Inflammatory macrophage treated with lipopolysaccharide for 4 hours (primary cell): ENCODE measurements around the gene CIC.
A peak's percentile ranks its signal among the peaks of the same experiment; 100 is the strongest.

Experiments used
- DNase-seq: peaks from one replicate; pipeline ENCODE4 v3.0.0-alpha.2; 2020

Gene CIC

DNA sequence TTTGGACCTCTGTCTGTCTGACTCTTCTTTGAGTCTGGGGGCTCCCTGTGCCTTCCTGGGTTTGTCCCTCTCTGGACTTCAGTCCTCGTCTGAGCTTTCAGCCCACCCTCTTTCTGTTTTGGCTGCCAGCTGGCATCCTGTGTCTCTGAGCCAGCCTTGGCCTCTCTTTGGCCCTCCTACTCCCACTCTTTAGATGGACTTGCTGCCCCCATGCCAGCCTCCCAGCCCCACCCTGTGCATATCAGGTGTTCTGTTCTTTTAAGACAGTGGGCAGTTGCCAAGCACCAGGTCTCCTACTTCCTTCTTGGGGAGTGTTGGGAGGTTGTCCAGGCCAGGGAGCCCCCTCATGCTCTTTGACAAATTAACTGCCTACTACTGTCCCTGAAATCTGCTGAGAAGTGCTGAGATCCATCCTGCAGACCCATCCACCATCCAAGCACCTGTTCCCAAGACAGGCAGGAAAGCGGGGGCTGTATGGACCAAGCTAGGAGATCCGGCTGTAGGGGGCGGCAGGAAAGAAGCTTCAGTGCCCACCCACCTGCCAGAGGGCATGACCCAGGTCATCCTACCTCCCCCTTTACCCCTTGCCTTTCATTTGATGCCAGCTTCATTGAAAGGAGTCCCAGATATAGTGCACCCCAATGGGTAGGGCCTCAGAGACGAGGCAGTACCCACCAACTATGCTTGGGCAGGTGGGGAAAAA, 9.6 kb downstream of the CIC start:
- DNase-seq = no peak

DNA sequence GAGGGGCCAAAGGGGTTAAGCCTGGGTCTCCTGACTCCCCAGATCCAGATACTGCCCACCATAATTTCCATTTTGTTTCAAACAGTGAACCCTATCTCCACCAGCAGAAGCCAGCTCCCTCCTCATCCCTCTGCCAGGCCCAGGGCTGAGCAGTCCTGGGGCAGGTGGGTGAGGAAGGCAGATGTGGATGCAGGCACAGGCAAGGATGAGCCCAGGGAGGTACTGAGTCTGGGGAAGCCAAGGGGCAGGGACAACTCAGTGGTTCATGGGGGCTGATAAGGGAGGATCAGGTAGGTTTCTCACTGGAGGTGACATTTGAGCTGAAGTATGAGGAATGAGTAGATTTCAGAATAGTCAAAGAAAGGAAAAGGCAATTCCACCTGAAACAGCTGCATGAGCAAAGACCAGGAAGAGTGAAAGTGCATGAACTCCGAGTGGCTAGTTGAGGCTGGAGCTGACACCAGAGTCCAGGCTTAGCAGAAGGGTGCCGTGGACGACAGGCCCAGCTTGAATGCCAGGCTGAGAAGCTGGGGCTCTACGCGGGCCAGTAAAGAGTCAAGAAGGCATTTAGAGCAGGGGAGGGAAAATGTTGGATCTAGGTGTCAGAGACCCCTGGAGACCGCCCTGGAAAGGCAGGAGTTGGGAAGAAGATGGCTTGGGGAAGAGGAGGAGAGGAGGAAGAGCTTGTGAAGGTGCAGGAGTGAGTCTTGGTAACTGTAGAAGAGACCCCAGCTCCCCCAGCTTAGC, 10.3 kb downstream of the CIC start:
- no peak for DNase-seq

DNA sequence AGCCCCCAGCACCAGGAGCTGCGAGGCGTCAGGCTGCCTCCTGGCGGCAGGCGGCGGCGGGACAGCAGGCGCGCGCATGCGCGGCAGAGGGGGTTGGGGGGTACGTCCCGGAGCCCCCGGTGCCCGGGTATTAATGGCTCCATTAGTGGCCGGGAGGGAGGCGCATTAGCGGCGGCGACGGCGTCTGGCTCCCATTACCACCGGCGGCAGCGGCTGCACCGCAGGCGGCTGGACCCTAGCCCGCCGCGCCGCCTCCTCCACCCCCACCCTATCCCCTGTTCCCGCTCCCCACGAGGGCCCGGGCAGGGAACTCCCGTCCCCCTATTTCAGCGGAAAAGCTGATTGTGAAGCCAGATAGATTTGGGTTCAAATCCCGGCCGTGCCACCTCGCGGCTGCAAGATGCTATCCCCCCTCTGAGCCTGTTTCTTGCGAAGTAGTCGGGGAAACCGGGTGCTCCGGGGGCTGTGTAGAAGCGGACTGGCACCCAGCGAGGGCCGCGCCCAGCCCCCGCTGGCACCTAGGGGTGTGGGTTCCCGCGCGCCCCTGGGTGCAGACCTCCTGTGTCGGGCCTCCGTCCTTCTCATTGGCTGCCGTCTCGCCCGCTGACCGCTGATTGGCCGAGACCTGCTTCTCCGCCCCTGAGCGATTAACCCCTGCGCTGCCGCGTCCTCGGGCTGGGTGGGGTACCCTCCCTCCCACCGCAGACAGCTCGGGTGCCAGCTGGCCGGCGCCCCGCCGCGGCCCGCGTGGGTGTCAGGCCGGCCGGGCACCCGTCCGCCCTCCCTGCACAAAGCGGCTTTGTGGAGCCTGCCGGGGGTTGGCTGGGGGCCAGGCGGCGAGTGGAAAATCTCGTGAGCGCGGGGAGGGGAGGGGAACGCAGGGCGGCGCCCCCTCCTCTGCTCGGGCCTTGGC, 11.1 kb downstream of the CIC start:
- DNase-seq = peak; percentile 72

DNA sequence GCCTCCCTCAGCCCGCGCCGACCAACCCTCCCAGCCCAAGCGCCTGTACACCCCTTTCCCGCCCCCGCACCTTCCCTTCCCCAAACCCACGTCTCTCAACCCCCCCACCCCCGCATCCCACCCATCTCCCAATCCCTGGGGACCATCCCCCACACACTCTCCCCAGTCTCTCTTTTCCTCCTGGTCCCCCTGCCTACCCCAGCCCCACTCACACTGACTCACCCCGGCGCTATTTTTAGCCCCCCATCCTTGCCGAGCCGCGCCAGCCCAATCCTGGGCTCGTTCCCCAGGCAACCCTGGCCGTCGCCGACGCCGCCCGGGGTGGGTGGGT, 11.7 kb downstream of the CIC start:
- no peak for DNase-seq

DNA sequence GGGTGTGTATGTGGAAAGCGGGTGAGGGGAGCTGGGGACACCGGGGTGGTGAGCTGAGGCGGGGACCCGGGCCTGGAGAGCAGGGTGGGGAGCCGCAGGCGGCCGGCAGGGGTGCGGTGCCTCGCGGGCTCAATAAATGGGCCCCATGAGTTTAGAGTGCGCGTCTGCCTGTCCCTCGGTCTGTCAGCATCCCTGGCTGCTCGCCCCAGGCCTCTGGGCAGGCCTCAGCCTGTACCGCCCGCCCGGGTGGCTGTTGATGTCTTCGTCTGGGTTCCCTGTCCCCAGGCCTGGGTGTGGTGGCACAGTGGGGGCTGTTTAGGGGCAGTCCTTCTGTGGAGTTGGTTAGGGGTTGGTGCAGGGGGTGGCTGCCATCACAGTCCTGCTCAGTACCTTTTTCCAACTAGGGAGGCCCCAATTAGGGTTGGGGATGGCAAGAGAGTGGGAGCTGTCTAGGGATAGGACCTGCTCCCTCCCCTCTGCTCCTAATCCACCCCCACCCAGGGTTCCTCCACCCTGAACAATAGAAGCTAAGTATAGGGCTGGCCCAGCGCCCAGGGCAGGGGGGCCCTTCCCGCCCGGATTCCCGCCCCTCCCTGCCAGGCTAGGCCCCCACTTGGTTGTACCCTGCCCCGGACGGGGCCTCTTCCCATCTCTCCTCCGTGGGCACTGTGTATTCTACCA, 12.2 kb downstream of the CIC start:
- DNase-seq = no peak

DNA sequence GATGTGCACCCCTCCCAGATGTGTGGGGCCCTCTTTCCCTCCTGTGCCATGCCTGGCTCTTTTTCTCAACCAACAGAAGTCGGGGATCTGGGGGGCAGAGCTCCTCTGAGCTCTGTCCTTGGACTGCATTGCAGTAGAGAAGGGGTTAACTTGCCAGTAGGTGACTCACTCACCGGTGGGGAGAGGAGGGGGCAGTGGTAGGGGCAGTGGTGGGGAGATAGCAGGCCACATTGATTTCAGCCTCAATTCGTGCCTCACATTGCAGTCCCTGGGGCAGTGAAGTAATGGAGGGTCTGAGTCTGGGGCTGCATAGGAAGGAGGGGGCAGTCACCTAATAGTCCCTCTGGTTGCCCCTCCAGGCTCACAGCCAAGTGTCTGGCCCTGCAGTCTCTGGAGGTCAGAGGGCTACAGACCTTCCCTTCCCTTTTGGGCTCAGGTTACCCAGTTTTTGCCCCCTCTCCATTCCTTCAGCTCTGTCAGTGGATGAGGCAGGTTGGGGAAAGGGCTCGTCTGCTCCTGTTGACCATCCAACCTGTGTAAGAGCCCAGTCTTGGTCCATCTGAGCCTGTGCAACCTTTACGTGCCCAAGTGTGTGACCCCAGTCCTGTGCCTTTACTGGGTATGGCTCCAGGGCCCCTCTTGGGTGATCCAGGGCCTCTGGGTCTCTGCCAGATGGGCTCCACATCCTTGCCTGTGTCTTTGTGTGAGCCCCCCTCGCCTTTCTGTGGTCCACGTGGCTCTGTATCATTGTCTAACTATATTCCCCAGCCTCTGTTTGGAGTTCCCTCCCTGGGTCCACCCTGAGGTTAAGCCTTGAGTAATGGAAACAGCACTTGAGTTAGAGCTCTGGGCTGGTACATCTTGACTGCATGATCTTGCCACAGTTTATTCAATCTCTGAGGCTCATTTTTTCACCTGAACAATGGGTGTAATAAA, 13.0 kb downstream of the CIC start:
- peak; percentile 27 for DNase-seq

DNA sequence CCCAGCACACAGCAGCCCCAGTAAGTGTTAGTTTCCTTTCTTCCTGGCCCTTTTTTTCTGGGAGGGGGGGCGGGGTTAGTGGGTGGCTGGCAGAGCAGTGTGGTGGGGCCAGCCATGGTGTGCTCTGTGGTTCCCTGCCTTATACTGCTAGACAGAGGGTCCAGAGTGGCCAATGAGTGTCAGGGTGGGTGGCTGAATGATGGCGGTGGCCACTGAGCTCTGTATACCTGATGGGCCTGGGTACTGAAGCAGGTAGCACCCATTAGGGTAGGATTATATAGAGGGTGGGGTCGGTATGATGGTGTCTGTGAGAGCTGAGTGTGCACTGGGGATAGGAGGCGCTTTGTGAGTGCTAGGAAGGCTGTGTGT, 13.8 kb downstream of the CIC start:
- DNase-seq = no peak

DNA sequence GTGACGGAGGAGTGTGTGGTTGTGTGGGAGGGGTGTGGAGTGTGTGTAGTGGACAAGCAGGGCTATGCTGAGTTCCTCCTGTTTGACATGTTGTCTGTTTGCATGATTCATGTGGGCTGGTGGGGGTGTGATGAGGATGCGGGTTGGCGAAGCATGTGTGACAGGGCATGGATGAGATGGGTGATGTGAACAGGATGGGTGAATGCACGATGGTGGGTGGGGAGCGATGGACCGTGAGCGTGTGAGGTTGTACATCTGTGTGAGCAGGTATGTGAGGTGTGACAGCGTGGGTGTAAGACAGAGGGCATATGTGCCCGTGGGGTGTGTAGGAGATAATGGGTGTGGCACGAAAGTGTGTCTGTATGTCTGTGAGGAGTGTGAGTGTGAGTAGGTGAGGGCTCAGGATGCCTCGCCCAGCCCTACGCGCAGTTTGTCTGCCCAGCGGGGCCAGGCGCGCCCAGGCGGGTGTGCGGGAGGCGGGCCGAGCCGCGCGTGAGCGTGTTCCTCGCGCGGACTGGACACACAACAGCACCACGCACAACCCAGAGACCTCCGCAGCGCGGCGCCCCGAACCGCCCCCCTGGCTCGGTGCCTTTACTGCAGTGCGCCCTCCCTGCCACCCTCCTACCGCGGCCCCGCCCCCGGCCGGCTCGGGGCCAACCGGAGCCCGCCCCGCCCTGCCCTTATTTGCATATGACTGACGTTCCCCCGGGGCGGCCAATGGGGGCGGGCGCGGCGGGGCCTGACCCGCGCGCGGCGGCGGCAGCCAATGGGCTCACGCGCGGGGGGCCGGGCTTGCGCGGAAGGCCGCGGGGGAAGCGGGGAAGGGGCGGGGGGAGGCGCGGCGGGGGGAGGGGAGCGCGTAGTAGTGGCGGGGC, 14.4 kb downstream of the CIC start:
- DNase-seq = peak; percentile 95

DNA sequence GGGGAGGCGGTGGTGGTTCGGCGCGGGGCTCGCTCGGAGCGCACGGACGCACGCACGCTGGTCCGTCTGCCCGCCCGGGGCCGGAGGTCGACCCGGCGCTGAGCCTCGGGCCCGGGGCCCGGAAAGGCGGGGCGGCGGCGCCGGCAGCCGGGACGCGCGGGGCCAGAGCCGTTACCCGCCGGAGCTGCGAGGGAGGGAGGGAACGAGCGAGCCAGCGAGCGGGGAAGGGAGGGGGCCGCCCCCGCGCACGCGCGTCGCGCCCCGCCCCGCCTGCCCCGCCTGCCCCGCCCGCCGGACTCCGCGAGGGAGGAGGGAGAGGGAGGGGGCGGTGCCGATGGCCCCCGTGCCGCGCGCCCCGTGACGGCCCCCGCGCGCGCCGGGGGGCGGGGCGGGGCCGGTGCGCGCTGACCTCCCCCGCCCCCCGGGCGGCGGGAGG, 15.0 kb downstream of the CIC start:
- DNase-seq = peak; percentile 80

DNA sequence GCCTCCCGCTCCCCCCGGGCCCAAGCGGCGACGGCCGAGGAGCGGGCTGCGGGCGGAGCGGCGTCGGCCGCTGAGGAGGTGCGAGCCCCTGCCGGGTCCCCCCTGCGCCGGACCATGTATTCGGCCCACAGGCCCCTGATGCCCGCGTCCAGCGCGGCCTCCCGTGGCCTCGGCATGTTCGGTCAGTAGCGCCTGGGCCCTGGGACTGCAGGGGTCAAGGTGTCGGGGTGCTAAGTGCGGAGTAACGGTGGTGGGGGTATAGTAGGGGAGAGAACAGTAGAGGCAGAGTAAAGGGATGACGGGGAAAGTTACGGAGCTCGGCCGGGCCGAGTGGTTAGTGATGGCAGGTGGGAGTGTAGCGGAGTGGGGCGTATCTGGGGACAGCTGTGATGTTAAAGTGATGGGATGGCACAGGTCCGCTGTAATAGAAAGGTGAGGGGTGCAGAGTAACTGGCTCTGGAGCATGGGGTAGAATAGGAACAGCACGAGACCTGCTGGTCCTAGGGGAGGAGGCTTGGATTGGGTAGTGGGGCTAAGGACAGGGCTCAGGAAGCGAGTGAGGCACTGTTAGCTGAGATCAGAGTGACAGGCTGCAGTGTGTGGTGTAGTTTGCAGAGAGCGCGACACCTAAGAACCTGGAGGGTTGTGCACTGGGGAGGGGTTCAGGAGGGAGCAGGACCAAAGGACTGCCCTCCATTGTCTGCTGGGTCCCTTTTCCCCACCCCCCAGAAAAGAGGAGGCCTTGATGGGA, 15.7 kb downstream of the CIC start:
- DNase-seq = no peak

DNA sequence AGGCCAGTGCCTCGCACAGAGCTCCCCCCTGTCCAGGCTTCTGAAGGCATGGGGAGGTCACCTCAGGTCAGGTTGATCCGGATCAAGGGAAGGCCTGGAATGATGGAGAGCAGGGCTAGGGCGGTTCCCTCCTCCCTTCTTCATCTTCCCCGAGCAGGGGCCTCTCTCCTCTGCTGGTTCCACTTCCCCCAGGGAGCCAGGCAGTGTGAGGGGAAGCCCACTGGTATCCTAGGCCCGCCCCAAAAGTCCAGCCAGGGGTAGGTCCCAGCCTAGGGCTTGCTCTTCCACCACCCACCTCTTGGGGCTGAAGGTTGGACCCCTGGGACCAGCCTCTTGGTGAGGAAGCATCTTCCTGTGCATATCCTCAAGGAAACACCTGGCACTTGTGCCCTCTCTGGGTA, 16.5 kb downstream of the CIC start:
- DNase-seq = peak; percentile 50

DNA sequence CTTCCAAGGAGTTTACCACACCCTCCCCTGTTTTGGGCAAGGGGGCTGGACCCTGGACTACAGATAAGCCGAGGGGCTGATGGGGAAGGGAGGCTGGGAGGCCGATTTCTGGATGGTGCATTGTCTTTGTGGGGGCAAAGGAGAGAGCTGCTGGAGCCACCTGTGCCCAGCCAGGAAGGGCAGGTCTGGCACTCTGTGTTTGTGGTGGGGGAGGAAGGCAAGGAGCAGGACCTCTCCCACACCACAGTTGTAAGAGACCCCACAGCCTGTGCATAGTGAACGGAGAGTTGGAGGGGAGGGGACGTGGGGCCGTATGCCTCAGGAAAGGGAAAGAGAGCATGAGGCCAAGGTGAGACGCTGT, 16.9 kb downstream of the CIC start:
- no peak for DNase-seq

DNA sequence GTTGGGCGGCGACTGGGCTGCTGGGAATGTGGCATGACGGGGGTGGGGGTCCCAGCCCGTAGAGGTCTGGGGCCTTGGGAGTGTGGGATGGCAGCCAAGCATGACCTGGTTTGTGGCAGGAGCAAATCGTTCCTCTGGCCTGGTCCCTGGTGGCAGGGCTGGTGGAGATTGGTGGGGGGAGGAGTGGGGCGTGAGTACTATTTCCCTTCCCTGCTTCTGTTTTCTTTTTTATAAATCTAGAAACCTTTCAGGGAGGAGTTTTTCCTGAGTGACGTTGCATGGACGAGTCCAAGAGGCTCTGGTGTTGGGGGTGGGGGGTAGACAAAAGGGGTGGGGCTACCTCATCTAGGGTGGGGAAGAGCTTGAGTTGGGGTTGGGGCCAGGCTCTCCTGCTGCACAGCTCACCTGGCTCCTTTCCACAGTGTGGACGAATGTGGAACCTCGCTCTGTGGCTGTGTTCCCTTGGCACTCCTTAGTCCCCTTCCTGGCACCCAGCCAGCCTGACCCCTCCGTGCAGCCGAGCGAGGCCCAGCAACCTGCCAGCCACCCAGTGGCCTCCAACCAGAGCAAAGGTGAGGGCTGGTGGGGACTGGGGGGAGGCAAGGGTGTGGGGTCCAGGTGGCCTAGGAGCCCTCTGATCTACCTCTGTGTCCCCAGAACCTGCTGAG, 17.4 kb downstream of the CIC start:
- DNase-seq = peak; percentile 53

DNA sequence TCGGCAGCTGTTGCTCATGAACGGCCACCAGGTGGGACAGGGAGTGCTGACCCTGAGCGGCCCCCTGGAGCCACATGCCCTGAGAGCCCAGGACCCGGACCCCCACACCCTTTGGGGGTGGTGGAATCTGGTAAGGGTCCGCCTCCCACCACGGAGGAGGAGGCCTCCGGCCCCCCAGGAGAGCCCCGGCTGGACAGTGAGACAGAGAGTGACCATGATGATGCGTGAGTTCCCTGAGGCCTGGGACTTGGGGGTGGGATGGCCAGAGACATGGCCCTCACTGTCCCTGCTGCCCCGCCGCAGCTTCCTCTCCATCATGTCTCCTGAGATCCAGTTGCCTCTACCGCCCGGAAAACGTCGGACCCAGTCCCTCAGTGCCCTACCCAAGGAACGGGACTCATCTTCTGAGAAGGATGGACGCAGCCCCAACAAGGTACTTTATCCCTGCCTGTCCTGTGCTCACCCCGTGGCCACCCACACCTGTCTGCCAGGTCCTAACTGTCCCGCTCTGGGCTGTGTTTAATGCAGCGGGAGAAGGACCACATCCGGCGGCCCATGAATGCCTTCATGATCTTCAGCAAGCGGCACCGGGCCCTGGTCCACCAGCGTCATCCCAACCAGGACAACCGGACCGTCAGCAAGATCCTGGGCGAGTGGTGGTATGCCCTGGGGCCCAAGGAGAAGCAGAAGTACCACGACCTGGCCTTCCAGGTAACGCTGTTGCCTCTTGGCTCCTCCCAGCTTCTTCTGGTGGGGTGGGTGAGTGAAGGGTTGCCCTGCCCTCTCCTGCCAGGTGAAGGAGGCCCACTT, 18.2 kb downstream of the CIC start:
- DNase-seq = no peak

DNA sequence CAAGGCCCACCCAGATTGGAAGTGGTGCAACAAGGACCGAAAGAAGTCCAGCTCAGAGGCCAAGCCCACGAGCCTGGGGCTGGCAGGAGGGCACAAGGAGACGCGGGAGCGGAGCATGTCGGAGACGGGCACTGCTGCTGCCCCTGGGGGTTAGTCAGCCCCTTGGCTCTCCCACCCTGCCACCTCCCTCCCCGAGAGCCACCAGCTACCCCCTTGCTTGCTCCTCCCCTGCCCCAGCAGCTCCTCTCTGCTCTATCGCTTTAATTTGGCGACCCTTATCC, 18.7 kb downstream of the CIC start:
- DNase-seq = no peak

DNA sequence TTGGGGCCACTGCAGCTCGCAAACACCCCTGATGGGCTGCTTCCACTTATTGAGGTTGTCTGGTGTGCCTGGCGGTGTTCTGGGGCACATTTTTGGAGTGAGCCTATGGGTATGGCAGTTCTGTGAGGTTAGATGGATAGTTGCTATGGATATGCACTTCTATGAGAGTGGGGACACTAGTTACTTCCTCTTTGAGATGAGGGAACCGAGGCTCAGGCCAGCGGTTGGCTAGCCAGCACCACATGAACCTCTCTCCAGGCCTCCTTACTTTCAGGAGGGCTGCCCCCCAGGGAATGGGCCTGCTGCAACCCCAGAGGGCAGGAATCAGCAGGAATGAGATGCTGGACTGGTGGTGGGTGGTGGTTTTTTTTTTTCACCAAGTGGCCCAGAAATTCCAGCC, 19.3 kb downstream of the CIC start:
- DNase-seq = no peak

DNA sequence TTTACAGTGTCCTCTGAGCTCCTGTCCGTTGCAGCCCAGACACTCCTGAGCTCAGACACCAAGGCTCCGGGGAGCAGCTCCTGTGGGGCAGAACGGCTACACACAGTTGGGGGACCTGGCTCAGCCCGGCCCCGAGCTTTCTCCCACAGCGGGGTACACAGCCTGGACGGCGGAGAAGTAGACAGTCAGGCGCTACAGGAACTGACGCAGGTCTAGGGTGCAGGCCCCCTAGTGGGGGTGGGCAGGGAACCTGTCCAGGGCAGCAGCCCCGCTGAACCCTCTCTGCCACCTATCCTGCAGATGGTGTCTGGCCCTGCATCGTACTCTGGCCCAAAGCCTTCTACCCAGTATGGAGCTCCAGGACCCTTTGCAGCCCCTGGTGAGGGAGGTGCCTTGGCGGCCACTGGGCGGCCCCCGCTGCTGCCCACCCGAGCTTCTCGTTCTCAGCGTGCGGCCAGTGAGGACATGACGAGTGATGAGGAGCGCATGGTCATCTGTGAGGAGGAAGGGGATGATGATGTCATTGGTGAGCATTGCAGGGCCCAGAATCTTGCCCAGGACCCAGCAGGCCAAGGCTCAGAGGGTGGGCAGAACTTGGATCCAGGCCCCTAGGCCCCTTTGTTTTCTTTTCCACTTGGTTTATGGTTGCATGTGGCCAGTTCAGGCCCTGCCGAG, 20.0 kb downstream of the CIC start:
- DNase-seq = no peak

DNA sequence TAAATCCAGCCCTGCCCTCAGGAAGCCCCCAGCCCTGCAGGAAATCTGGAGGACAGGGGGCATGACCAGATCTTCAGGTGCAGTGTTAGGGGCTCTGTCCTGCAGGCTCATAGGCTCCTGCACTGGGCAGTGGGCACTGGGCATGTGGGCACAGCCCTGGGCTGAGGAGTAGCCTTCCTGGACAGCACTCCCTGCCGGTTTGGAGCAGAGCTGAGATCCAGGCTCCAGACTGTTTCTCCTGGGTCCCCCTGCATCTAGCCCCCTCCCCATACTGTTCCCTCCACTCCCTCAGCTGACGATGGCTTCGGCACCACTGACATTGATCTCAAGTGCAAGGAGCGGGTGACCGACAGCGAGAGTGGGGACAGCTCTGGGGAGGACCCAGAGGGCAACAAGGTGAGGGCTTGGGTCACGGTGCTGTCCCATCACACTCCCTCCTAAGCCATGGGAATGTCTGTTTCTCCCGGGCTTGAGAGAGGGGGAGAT, 20.5 kb downstream of the CIC start:
- no peak for DNase-seq
